Measurements from ENCODE around the gene CDH23.

Gene CDH23

GRCh38 chr10:71532878-71533277, 136.2 kb downstream of the CDH23 start:
- no peak for DNase-seq

- no peak for DNase-seq
Measured at GRCh38 chr10:71533936-71534335, 137.2 kb downstream of the CDH23 start.

GRCh38 chr10:71534568-71535194, 138.0 kb downstream of the CDH23 start:
- no peak for DNase-seq

- DNase-seq: no peak
Measured at GRCh38 chr10:71536332-71536731, 139.6 kb downstream of the CDH23 start.

DNA sequence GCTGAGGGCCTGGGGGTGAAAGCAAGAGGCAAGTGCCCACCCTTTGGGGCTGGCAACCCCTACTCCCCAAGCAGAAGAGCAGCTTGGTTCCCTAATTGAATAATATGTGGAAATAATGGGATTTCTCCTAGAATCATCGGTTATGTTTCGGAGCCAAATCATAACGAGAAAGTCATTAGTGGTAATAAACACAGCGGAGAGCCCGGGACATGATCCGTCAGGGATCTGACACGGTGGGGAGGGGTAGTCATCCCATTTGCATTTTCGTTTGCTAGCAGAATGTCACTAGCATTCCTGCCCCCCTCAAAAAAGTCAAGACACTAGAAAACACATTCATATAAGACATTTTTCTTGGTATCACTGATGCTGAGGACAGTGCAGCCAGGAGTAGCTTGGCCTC, 140.4 kb downstream of the CDH23 start:
- DNase-seq: no peak

- DNase-seq: no peak
Measured at GRCh38 chr10:71537681-71538080, 141.0 kb downstream of the CDH23 start.

DNA sequence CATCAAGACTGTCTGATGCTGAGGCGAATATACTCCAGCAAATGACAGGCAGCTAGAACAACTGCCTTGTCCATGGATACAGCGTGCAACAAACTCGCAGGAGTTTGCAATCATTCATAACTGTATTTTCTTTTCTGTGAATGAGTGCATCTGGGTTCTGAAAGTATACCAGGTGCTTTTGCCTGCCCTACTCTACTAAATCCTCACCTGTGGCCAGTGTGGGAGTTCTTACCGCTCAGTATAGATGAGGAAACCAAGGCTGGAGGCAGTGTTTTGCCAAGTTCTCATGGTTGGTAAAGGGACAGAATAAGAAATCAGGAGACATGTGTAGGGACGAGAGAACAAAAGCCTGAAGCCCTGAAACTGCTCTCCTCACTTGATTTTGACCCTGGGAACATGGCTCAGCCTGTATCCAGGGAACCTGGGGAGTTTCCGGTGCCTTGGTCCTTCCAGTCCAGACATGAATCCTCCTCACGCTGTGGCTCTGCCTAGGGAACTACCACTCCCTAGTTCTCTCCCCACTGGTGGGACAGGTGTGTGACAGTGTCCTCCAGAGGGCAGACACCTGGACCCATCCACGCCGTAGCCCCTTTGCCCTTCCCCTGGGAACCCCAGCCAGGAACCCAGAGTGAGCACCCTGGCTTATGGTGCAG, 142.0 kb downstream of the CDH23 start:
- DNase-seq: no peak

DNA sequence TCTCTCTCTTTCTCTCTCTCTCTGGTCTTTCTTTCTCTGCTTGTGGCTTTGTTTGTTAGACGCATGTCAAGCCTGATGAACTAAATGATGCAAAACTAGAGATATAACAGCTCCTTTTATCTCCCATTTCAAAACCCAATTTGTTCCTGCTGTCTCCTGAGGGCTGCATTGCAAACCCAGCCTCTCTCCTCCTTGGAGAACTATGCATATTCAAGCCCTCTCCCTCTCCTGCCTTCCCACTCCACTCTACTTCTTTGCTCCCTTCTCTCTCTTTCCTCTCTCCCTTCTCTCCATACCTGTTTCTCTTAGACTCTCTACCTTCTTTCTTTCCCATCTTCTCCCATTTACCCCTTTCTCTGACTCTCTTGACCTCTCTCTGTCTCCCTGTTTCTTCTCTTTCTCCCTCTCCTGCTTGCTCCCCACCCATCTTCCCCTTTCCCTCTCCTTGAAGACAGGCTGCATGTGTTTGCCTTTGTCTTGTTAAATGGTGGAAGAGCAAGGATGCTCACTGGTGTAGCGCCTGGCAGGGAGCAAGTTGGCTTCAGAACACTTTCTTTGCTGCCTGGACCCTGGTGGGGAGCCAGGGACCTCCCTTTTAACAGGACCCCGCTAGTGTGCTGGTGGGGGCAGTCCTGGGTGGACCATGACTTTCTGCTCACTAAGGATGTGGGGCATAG, 142.9 kb downstream of the CDH23 start:
- DNase-seq: no peak

GRCh38 chr10:71542478-71542877, 145.8 kb downstream of the CDH23 start:
- DNase-seq: no peak

DNA sequence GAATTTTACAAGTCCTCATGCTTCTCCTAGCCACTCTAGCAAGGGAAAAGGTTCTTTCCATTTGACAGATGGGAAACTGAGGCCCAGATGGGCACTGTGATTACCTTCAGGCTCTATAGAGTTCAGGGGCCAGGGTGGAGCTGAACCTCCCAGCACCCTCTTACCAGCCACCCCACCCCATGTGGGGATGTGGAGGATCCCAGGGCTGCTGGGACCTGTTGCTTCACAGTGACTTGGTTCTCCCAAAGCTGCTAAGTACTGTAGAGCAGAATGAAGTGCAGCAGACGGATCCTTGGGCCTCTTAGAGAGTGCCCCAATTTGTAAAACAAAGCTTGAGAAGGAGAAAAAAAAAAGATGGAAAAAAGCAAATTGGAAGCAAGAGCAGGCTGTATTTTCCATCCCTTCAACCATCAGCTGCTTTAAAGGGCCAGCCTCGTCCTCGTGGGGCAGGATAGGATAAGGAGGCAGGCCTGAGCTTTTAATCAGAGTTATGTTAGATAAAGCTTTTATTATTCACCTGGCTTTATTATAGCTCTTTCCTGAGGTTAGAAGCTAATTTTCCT, 147.0 kb downstream of the CDH23 start:
- DNase-seq: no peak

DNA sequence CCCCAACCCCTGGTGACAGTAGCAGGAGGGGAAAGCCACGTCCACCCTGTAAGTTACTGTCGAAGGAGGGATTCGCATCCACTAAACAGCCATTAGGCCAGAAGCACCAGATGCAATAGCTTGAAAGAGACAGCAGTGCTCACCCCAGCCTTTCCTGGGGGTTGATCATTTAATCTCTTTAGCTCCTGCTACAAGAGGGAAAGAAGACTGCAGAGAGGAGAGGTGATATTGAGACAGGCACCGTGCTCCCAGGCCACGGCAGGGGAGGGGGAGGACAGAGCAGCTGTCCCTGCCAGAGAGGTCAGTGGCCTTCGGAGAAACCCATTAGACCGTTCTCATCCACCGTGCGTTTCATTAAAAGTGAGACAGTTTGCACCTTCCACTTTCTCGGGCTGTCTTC, 148.3 kb downstream of the CDH23 start:
- no peak for DNase-seq

DNA sequence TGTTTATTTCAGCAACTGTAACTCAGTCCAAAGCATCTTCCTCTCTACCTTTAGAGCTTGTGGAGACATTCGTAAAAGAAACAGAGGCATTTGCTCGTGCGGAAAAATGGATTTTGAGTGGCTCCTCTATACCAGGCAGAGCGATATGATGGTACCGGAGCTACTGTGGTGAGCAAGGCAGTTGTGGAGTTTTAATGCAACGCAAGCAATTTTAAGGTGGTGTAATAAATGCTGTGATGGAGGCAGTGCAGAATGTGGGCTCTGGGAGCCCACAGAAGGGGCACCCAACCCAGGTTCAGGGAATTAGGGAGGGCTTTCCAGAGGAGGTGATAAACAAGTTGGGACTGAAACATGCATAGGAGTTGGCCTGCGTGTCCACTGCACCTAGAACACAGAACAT, 149.5 kb downstream of the CDH23 start:
- DNase-seq: no peak

DNA sequence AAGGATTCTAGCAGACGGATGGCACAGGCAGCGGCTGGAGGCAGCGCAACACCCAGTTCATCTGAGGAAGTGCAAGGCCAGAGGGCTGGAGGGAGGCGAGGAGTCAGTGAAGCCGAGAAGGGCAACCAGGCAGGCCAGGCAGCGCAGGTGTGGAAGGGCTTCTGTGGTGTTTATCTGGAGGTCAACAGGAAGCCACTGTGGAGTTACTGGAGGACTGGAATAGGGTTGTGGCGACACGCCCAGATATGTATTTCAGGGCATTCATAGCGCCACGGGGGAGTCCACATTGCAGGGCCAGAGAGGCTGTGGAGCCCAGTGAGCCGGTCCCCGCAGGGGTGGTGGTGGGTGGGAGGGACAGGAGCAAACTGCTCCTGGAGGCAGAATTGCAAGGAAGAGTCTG, 150.6 kb downstream of the CDH23 start:
- no peak for DNase-seq

DNA sequence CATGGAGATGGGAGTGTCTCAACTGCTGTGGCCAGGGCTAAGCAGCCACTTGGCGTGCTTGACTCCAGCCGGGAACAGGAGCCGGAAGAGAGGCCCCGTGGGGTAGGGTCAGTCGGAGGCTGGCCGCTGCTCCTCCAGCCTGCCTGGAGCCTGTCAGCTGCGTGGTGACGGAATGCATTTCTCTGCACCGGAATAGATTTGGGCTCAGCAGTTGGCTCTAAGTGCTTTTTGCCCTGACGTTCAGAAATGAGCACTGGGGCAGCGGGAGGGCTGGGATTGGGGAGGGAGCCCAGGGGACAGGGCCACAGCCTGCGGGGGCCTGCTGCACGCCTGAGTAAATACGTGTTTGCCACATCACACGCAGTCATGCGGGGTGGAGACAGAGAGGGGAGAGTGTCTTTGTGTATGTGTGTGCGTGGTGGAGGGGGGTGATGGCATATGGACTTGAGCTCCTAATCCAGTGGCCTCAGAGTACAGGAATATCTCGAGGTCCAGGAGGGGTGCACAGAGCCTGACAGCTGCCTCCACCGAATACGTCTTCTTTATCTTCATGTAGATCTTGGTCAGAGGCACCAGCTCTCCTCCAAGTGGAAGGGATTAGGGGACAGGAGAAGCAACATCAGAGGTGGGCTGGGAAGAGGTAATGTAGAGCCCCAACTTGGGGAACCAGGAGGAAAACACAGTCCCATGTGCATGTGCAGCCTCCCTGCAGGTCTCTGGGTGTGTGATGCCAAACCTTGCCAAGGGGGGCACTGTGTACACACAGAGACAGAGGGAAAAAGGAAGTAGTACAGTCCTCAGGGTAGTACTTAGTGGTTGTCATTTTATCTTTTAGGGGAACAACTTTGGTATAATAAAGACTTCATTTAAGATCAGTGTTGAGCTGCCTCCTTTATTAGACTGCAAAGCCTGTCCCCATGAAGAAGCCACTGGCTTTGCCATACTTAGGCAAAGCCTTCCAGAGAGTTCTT, 151.4 kb downstream of the CDH23 start:
- DNase-seq: peak in 4 of 56 donors; percentile 3 to 19 (median 15)

DNA sequence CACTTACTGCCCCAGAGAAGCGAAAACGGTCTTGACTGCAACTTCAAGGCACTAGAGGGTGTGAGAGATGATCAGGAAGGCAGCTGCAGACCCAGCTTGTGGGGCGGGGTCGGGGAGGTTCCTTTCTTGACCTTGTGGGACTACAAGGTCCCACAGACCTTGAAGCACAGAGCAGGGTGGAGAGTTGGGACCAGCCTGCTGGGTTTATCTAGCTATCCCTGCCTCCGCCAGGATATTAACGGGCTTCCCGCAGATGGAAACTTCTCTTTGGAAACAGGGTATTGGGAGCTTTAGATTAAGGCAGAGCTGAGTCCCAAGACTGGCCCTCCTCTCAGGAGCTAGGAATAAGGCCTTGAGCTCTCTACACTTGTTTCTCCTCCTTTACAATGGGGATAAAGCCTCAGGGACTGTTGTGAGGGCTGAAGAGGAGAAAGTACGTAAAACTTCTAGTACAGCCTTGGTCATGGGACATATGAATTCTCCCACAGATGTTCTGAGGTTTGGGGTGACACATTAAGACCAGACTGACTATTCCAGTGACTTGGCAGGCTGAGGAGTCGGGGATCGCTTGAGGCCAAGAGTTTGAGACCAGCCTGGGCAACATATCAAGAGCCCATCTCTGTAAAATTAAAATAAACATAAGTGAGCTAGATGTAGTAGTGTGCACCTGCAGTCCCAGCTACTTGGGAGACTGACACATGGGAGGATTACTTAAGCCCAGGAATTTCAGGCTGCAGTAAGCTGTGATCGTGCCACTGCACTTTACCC, 153.2 kb downstream of the CDH23 start:
- DNase-seq: no peak

DNA sequence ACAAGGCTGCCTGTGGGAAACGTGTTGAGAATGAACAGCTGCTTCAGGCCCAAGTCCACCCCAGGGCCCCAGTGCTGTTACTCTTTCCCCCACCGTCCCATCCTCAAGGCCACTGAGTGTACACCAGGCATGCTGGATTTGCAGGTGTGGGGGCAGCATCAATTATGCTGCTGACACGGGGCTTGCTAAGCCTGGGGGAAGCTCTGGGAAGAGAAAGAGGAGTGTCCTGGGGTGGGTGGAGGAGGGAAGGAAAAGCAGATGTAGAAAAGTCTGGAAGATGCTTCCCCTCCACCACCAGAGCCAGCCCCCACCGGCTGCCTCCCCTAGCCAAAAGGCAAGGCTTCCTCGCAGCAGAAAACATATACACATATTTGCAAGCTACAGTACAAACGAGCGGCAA, 153.9 kb downstream of the CDH23 start:
- no peak for DNase-seq

DNA sequence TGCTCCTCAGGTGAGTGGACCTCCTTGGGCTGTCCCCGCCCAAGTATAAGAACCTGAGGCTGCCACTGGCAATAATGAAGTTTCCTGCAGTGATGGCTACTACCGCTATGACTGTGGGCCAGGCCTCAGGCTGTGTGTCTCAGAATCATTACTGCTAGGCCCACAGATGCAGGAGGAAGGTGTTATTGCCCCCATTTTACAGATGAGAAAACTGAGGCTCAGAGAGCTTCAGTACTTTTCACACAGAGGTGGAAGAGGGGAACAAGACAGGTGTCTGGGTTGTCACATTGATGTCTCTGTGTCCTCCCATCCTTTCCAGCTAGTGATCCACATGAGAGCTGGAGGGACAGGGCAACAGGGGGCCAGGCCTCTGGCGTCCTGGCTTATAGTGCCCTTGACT, 155.2 kb downstream of the CDH23 start:
- DNase-seq: no peak

DNA sequence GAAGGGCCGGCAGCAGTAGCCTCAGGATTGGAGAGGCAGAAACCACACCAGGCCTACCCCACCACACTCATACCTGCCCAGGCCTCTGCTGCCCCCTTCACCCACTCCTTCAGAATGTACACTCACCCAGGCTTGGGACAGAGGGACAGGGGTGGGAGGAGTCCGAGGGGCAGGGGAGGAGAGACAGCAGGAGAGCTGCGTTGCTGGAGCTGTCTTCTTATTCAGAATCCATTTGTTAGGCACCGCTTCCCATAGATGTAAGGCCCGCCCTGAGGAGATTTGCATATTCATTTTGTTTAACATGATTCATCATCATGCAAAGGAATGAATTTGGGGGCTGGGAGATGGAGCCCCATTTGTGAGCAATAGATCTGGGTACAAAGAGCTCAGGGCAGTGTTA, 156.7 kb downstream of the CDH23 start:
- DNase-seq: no peak

DNA sequence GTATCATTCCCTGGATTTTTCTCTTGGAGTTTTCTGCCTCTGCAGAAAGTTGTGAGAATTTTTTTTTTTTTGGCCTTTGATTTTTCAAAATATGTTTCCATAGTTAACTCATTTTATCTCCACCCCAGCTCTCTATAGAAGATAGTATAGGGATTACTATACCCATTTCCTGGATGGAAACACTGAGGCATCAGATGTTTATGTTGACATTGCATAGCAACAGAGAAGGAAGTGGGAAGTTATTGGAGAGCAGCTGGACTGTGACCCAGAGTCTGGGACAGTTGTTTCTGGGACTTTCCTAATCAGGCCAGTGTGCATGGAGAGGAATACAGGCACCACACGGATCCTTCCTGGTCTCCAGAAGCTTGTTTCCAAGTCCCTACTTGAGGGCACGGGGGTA, 158.0 kb downstream of the CDH23 start:
- DNase-seq: no peak

DNA sequence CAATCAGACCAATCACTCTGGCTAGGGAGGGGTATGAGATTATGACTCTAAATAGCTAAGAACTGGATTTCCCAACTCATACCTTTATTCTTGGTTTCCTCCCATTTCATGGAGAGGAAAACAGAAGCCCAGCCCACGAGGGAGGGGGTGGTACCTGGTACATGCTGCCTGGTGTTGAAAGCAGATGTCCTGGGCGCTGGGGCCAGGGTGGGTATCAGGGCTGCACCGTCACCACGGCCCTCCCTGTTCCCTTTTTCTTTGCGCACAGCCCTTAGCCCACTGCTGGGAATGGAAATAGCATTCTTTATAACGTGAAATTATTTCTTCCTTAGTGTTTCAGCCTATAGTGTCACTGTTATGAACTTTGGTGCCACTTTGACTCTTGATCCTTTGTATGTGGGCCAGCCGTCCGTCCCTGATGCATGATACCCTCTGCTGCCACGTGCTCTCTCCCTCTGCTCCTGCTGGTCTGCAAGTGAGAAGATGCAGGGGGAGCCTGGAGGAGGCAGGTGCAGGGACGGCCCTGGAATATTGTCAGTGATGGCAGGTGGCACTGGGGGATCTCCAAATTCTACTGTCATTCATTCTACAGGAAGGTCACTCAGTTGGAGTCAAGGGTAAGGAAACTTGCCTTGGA, 158.5 kb downstream of the CDH23 start:
- no peak for DNase-seq
